ENCODE results near the gene RIMBP2.
"Not testable (repeated sequence)": the region's sequence is repeated elsewhere in the genome, so short reads cannot be mapped to it uniquely, and the experiment has no call there.

The RIMBP2 gene

DNA sequence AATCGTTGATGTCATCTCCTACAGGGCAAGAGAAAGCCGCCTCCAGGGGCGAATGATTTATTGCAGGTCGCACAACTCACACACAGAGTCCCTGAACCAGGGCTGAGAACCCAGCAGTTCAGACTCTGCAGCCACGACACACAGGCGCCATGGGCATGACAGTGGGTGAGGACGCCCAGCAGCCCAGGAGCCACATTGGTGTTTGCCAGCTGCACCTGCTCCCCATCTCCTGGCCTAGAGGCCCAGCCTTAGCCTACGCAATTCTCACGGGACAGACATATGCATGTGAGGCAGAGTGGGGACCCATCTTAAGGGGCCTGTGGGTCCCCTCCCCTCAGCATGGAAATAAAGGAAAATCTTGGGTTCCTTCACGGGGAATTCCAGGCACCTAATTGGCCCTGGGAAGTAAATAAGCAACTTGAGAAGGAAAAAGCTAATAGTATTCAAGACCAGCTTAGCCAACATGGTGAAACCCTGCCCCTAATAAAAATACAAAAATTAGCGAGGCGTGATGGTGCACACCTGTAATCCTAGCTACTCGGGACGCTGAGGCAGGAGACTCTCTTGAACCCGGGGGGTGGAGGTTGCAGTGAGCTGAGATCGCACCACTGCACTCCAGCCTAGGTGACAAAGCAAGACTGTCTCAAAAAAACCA, 69.3 kb downstream of the RIMBP2 start:
- no peaks in the 10 kb centered on the region for H3K4me1 ChIP-seq (ENCODE audit: control insufficient read depth, insufficient read depth, low read length)
- peaks cover 3% of the 10 kb centered on the region for H3K9me3 ChIP-seq (ENCODE audit: control insufficient read depth, low read length)
- no peak for DNase-seq (ENCODE audit: low read depth)
- no peaks in the 10 kb centered on the region for H3K27me3 ChIP-seq (replicated peaks; ENCODE audit: control insufficient read depth, insufficient read depth, low read length)
- H3K9ac ChIP-seq (ENCODE audit: low read length) = no peak overlapping the region
- no peak overlapping the region for H3K4me3 ChIP-seq (ENCODE audit: low read length)
- no peaks in the 10 kb centered on the region for H3K36me3 ChIP-seq (ENCODE audit: control insufficient read depth, insufficient read depth, low read length, severe bottlenecking)

DNA sequence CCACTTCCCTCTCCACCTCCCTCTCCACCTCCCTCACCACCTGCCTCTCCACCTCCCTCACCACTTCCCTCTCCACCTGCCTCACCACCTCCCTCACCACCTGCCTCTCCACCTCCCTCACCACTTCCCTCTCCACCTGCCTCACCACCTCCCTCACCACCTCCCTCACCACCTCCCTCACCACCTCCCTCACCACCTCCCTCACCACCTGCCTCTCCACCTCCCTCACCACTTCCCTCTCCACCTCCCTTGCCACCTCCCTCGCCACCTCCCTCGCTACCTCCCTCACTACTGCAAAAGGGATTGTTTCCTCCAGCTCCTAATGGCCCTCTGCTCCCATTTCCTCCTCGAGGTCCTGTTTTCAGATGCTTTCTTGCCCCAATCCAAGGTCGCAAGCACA, 69.9 kb downstream of the RIMBP2 start:
- H3K4me1 ChIP-seq (ENCODE audit: control insufficient read depth, insufficient read depth, low read length); DNase-seq (ENCODE audit: low read depth); H3K9me3 ChIP-seq (ENCODE audit: control insufficient read depth, low read length); H3K4me3 ChIP-seq (ENCODE audit: low read length); H3K27me3 ChIP-seq (replicated peaks; ENCODE audit: control insufficient read depth, insufficient read depth, low read length); H3K36me3 ChIP-seq (ENCODE audit: control insufficient read depth, insufficient read depth, low read length, severe bottlenecking); H3K9ac ChIP-seq (ENCODE audit: low read length): not testable (repeated sequence)

DNA sequence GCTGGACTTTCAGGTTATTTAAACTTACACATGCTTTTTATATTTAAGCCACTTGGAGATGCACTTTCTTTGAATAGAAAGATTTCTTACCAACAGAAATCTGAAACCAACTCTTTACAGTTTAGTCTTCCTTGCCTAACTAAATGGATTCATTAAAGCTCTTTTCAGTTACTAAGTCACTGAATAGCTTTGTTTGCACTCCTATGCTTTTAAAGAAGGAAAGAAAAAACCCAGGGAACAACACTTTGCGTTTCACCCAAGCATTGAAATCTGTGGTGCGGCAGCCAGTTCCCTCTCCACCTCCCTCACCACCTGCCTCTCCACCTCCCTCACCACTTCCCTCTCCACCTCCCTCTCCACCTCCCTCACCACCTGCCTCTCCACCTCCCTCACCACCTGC, 70.3 kb downstream of the RIMBP2 start:
- H3K4me1 ChIP-seq (ENCODE audit: control insufficient read depth, insufficient read depth, low read length) = no peaks in the 10 kb centered on the region
- H3K4me3 ChIP-seq (ENCODE audit: low read length) = no peak overlapping the region
- H3K9me3 ChIP-seq (ENCODE audit: control insufficient read depth, low read length) = peaks cover 3% of the 10 kb centered on the region
- no peaks in the 10 kb centered on the region for H3K27me3 ChIP-seq (replicated peaks; ENCODE audit: control insufficient read depth, insufficient read depth, low read length)
- H3K36me3 ChIP-seq (ENCODE audit: control insufficient read depth, insufficient read depth, low read length, severe bottlenecking) = no peaks in the 10 kb centered on the region
- H3K9ac ChIP-seq (ENCODE audit: low read length) = no peak overlapping the region
- DNase-seq (ENCODE audit: low read depth) = no peak

DNA sequence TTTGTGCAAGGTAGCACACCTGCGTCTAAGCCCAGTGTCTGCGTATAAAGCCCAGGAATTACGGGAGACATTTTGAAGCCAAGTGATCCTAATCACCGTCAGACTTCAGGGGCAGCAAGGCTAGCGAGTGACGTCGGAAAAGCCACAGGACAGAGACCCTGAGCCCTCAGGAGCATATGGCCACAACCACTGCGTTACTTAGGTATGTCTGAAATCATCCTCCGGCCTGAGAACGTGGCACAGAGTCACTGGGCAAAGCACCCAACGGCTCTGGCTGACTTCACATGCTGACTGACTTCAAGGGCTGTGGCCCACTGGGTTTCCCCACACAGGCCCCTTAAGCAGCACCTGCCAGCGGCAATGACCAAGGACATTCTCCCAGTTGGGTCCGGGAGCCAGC, 71.5 kb downstream of the RIMBP2 start:
- Histone ChIP-seq H3K4me3 (ENCODE audit: low read length) (no peak overlapping the region), H3K9ac (ENCODE audit: low read length) (no peak overlapping the region), H3K27me3 (replicated peaks; ENCODE audit: control insufficient read depth, insufficient read depth, low read length) (no peaks in the 10 kb centered on the region), H3K9me3 (ENCODE audit: control insufficient read depth, low read length) (peaks cover 3% of the 10 kb centered on the region), H3K4me1 (ENCODE audit: control insufficient read depth, insufficient read depth, low read length) (no peaks in the 10 kb centered on the region), H3K36me3 (ENCODE audit: control insufficient read depth, insufficient read depth, low read length, severe bottlenecking) (no peaks in the 10 kb centered on the region)
- DNase-seq (ENCODE audit: low read depth) = no peak

DNA sequence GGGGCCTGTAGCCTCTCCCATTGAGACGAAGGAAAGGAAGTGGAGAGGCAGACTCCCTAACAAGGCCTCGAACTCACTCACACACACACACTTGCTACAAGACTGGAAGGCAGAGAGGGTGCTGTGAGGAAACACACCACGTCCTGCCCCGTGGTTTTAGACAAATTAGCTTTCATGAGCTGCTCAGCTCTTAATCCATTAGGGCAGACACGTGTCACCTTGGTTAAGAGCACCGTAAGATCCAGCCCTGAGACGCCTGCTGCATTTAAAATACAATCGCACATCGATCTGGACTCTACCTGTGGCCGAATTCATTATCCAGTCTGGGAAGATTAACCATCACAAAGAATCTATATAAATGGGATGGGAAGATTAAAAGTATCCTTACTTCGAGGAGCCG, 72.0 kb downstream of the RIMBP2 start:
- Histone ChIP-seq H3K9ac (ENCODE audit: low read length) (no peak overlapping the region), H3K9me3 (ENCODE audit: control insufficient read depth, low read length) (peaks cover 3% of the 10 kb centered on the region), H3K27me3 (replicated peaks; ENCODE audit: control insufficient read depth, insufficient read depth, low read length) (no peaks in the 10 kb centered on the region), H3K4me1 (ENCODE audit: control insufficient read depth, insufficient read depth, low read length) (no peaks in the 10 kb centered on the region), H3K4me3 (ENCODE audit: low read length) (no peak overlapping the region), H3K36me3 (ENCODE audit: control insufficient read depth, insufficient read depth, low read length, severe bottlenecking) (no peaks in the 10 kb centered on the region)
- DNase-seq (ENCODE audit: low read depth) = no peak

DNA sequence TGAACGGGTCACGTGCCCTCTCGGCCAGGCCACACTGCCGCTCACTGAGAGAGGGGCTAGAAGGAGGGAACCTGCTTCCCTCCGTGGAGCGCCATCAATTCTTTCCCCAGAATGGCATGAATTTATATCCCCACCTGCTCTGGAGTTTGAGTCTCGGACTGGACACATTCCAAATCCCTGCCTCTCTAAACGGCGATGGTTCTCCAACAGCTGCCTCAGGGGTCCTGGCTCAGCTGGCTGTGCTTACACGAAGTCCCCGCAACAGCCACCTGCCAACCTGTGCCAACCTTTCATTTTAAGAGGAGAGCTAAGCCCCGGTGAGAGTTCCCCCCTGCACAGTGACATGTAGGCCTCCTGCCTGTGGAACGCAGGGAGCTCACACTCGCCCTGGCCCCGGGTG, 73.2 kb downstream of the RIMBP2 start:
- no peak overlapping the region for H3K9ac ChIP-seq (ENCODE audit: low read length)
- H3K9me3 ChIP-seq (ENCODE audit: control insufficient read depth, low read length) = peaks cover 3% of the 10 kb centered on the region
- DNase-seq (ENCODE audit: low read depth) = no peak
- H3K4me3 ChIP-seq (ENCODE audit: low read length) = no peak overlapping the region
- H3K27me3 ChIP-seq (replicated peaks; ENCODE audit: control insufficient read depth, insufficient read depth, low read length) = no peaks in the 10 kb centered on the region
- no peaks in the 10 kb centered on the region for H3K4me1 ChIP-seq (ENCODE audit: control insufficient read depth, insufficient read depth, low read length)
- no peaks in the 10 kb centered on the region for H3K36me3 ChIP-seq (ENCODE audit: control insufficient read depth, insufficient read depth, low read length, severe bottlenecking)

DNA sequence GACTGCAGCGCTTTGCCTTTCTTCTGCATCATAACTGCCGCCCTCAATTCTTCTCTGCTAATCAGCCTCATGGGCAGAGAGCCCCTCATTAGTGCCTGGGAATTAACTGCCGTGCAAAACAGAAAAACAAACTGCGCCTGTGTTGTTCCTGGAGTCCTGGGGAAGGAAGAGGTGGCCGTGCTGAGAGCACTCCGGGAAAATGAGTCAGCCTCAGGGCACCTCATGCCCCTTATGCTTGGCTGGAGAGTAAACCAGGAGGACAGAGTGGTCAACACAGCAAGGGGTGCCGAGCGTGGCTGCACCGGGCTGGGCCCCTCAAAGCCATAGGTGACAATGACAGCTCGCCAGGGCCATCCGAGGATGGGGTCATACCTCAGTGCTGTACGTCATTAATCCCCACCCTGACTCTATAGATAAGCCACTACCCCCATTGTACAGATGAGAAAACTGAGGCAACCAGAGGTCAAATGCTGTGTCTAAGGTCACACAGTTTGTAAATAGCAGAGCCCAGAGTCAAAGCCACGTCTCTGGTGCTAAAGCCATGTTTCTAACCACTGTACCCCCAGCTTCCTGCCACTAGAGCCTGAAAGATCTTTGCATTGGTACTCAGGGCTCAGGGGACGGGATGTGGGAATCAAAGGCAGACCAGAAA, 74.4 kb downstream of the RIMBP2 start:
- no peak overlapping the region for H3K4me3 ChIP-seq (ENCODE audit: low read length)
- no peaks in the 10 kb centered on the region for H3K4me1 ChIP-seq (ENCODE audit: control insufficient read depth, insufficient read depth, low read length)
- H3K9me3 ChIP-seq (ENCODE audit: control insufficient read depth, low read length) = peaks cover 3% of the 10 kb centered on the region
- H3K27me3 ChIP-seq (replicated peaks; ENCODE audit: control insufficient read depth, insufficient read depth, low read length) = no peaks in the 10 kb centered on the region
- no peak for DNase-seq (ENCODE audit: low read depth)
- no peaks in the 10 kb centered on the region for H3K36me3 ChIP-seq (ENCODE audit: control insufficient read depth, insufficient read depth, low read length, severe bottlenecking)
- no peak overlapping the region for H3K9ac ChIP-seq (ENCODE audit: low read length)

DNA sequence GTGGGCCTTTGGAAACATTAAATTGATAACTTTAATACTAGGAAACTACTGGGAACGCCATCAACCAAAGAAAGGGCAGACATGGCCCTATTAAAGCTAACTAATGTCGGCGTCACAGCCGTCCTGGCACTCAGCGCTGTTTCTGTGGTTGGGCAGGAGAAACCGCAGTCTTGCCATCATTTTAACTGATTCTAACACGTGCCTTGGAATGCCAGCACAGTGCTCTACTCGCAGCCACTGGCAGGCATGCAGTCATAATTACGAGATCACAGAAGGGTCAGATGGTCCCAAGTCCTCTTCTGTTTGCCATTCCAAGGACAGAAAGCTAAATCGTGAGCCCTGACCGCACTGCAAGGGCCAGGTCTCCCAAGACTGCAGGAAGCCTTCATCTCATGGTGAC, 75.2 kb downstream of the RIMBP2 start:
- DNase-seq (ENCODE audit: low read depth) = no peak
- H3K4me1 ChIP-seq (ENCODE audit: control insufficient read depth, insufficient read depth, low read length) = no peaks in the 10 kb centered on the region

DNA sequence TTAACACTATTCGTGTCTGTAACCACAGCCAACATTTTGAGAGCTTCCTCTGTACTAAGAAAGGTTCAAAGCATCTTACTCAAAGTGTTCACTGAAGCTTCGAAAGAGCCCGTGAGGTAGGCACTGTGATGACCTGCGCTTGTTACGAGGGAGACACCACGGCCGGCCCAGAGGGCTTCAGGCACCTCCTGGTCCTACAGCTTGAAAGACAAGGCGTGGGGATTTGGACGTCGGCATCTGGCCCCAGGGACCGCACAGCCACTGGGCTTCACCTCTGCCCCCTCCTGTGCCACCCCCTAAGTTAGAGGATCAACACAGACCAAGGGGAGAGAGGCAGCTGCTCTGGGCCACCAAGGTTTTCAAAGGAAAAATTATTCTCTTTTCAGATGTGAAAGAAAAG, 75.6 kb downstream of the RIMBP2 start:
- H3K4me1 ChIP-seq (ENCODE audit: control insufficient read depth, insufficient read depth, low read length) = no peaks in the 10 kb centered on the region
- H3K27me3 ChIP-seq (replicated peaks; ENCODE audit: control insufficient read depth, insufficient read depth, low read length) = no peaks in the 10 kb centered on the region
- H3K4me3 ChIP-seq (ENCODE audit: low read length) = no peak overlapping the region
- no peak overlapping the region for H3K9ac ChIP-seq (ENCODE audit: low read length)
- H3K36me3 ChIP-seq (ENCODE audit: control insufficient read depth, insufficient read depth, low read length, severe bottlenecking) = no peaks in the 10 kb centered on the region
- DNase-seq (ENCODE audit: low read depth) = no peak
- H3K9me3 ChIP-seq (ENCODE audit: control insufficient read depth, low read length) = peaks cover 3% of the 10 kb centered on the region

More for the DNA sequence above, 75.2 kb downstream of the RIMBP2 start:
- H3K9me3 ChIP-seq (ENCODE audit: control insufficient read depth, low read length) = peaks cover 3% of the 10 kb centered on the region
- H3K4me3 ChIP-seq (ENCODE audit: low read length) = no peak overlapping the region
- H3K27me3 ChIP-seq (replicated peaks; ENCODE audit: control insufficient read depth, insufficient read depth, low read length) = no peaks in the 10 kb centered on the region
- H3K9ac ChIP-seq (ENCODE audit: low read length) = no peak overlapping the region
- H3K36me3 ChIP-seq (ENCODE audit: control insufficient read depth, insufficient read depth, low read length, severe bottlenecking) = no peaks in the 10 kb centered on the region

DNA sequence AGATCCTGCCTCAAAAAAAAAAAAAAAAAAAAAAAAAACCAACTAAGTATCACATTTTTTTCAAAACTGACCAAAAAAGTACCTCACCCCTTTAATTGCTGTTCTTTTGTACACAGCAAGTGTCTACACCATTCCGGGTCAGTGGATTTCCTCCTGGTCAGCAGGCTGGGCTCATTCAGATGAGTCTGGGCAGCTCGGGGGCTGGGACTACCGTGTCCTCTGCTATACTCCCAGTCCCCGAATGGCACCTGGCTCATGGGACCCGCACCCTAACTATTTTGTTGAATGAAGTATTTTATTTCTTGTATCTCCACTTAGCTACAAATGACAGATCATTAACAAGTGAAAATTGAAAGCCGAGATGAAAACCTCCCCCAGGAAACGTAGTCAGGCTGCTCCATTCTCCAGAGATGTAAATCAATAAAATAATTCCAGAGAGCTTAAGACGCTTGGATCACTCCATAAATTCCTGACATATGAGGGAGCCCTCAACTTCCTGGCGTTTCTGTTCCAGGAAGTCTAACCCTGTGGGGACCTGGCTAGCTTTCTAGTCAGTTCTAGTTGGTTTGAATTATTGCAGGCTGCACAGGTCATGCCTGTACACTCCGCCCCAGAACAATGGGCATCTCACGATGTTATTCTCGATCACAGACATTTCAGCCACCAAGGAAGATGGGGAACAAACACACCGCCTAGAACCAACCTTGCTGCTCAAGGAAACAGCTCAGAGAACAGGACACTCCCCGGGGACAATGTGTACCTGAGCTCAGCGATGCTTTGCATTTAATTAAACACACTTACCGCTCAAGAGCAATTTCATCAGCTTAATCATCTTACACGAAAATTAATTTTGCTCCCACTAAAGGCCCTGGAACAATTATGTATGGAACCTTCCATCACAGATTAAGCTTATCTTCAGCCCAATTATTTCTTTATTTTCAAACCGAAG, 76.3 kb downstream of the RIMBP2 start:
- no peaks in the 10 kb centered on the region for H3K36me3 ChIP-seq (ENCODE audit: control insufficient read depth, insufficient read depth, low read length, severe bottlenecking)
- H3K9ac ChIP-seq (ENCODE audit: low read length) = no peak overlapping the region
- no peak for DNase-seq (ENCODE audit: low read depth)
- no peak overlapping the region for H3K4me3 ChIP-seq (ENCODE audit: low read length)
- H3K27me3 ChIP-seq (replicated peaks; ENCODE audit: control insufficient read depth, insufficient read depth, low read length) = no peaks in the 10 kb centered on the region
- H3K9me3 ChIP-seq (ENCODE audit: control insufficient read depth, low read length) = peaks cover 3% of the 10 kb centered on the region
- H3K4me1 ChIP-seq (ENCODE audit: control insufficient read depth, insufficient read depth, low read length) = no peaks in the 10 kb centered on the region

DNA sequence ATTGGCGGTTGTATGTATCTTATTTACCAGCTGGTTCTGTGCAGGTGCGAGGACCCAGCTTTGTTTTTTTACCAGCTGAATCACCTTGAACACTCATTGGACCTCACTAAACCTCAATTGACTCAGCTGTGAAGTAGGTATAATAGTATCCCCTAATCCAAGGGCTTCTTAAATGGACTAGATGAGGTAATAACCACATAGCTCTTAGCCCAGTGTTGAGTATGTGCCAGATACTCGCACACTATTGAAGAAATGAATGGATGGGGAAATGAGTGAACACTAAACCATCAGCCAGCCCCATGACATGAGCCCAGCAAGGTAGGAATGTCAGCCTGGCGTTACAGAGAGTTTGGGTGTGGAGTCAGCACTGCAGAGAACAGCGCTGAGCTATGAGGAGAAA, 79.7 kb downstream of the RIMBP2 start:
- no peaks in the 10 kb centered on the region for H3K27me3 ChIP-seq (replicated peaks; ENCODE audit: control insufficient read depth, insufficient read depth, low read length)
- H3K9me3 ChIP-seq (ENCODE audit: control insufficient read depth, low read length) = no peaks in the 10 kb centered on the region
- DNase-seq (ENCODE audit: low read depth) = no peak
- no peaks in the 10 kb centered on the region for H3K36me3 ChIP-seq (ENCODE audit: control insufficient read depth, insufficient read depth, low read length, severe bottlenecking)
- H3K9ac ChIP-seq (ENCODE audit: low read length) = no peak overlapping the region
- no peaks in the 10 kb centered on the region for H3K4me1 ChIP-seq (ENCODE audit: control insufficient read depth, insufficient read depth, low read length)
- no peak overlapping the region for H3K4me3 ChIP-seq (ENCODE audit: low read length)

All from adipocyte (in vitro differentiated cells).